Measurements from ENCODE around the gene RAB30.

DNA sequence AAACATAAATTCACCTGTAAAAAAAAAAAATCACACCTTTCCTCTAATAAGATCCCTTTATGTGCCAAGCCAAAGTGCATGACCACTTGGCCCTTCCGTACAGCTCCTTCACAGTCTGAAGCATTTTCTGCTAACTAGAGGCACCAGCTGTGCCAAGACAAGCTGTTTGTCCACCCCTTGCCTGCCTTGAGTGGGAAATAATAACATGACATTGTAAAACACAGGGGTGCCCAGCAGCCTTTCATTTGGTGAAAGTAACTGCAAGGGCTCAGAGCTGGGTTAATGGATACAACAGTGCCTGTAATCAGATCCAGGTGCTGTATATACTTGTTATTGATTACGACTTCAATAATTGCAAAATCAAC lies 110.9 kb downstream of the RAB30 start:
- TF ChIP-seq CTCF (IDR thresholded peaks at IDR 0.05) (no peak), POLR2A (IDR thresholded peaks at IDR 0.05) (no peak)
